Type B pancreatic cell (in vitro differentiated cells): ENCODE measurements around the gene TMEM132D. TPM values are rescaled to one million over a fixed set of nuclear protein-coding genes. Genes with fewer than 3 reads are reported as not detected.

Experiments used
- DNase-seq: peaks from one replicate; pipeline ENCODE4 v3.0.0; 2021; ENCODE audit warnings: mixed read lengths; ENCODE audit not compliant: unreplicated experiment; ENCODE audit errors: extremely low spot score
- H3K27ac Mint-ChIP-seq: 2 replicates; pipeline ENCODE4 v1.8.0; 2021; ENCODE audit warnings: mild to moderate bottlenecking, mixed read lengths
- H3K27me3 Mint-ChIP-seq: 2 replicates; pipeline ENCODE4 v1.8.0; 2021; ENCODE audit warnings: mixed read lengths
- H3K36me3 Mint-ChIP-seq: 2 replicates; pipeline ENCODE4 v1.8.0; 2021; ENCODE audit warnings: mixed read lengths
- H3K4me1 Mint-ChIP-seq: one replicate; pipeline ENCODE4 v1.8.0; 2021; ENCODE audit warnings: mixed read lengths; ENCODE audit not compliant: unreplicated experiment
- H3K4me3 Mint-ChIP-seq: 2 replicates; pipeline ENCODE4 v1.8.0; 2021; ENCODE audit warnings: mild to moderate bottlenecking, mixed read lengths
- H3K9me3 Mint-ChIP-seq: 2 replicates; pipeline ENCODE4 v1.8.0; 2021; ENCODE audit warnings: mixed read lengths
- CTCF ChIP-seq: fragments of 200-600 bp; sonication (generic); conservative IDR thresholded peaks from 2 replicates; pipeline ENCODE4 v1.5.0; 2021; ENCODE audit warnings: antibody characterized with exemption, mild to moderate bottlenecking
- total RNA-seq: library from RNA; stranded (reverse); gene quantifications from 2 replicates; pipeline ENCODE4 v1.2.1, GENCODE V29; 2021; ENCODE audit warnings: low replicate concordance

TMEM132D gene
- total RNA-seq, 1 donor from 2014 or later = 1.8 TPM

GRCh38 chr12:129378496-129378895 lies 525.3 kb downstream of the TMEM132D start:
- no peaks in the 10 kb centered on the region for H3K4me1 Mint-ChIP-seq
- peaks cover 48% of the 10 kb centered on the region for H3K27me3 Mint-ChIP-seq
- no peaks in the 10 kb centered on the region for H3K36me3 Mint-ChIP-seq
- no peak for TF ChIP-seq CTCF
- H3K4me3 Mint-ChIP-seq = no peak overlapping the region
- no peaks in the 10 kb centered on the region for H3K9me3 Mint-ChIP-seq
- DNase-seq = no peak
- no peak overlapping the region for H3K27ac Mint-ChIP-seq

GRCh38 chr12:129373746-129374145 lies 530.1 kb downstream of the TMEM132D start:
- no peaks in the 10 kb centered on the region for H3K9me3 Mint-ChIP-seq
- H3K27ac Mint-ChIP-seq = no peak overlapping the region
- H3K27me3 Mint-ChIP-seq = peaks cover 22% of the 10 kb centered on the region
- TF ChIP-seq CTCF = no peak
- no peaks in the 10 kb centered on the region for H3K4me1 Mint-ChIP-seq
- no peaks in the 10 kb centered on the region for H3K36me3 Mint-ChIP-seq
- no peak for DNase-seq
- no peak overlapping the region for H3K4me3 Mint-ChIP-seq

GRCh38 chr12:129372876-129373275 lies 530.9 kb downstream of the TMEM132D start:
- Mint-ChIP-seq H3K36me3 (no peaks in the 10 kb centered on the region), H3K27me3 (peaks cover 22% of the 10 kb centered on the region), H3K4me3 (no peak overlapping the region), H3K9me3 (no peaks in the 10 kb centered on the region), H3K4me1 (no peaks in the 10 kb centered on the region), H3K27ac (no peak overlapping the region)
- no peak for TF ChIP-seq CTCF
- no peak for DNase-seq

- Mint-ChIP-seq H3K36me3 (no peaks in the 10 kb centered on the region), H3K4me1 (no peaks in the 10 kb centered on the region), H3K27me3 (peaks cover 22% of the 10 kb centered on the region), H3K4me3 (no peak overlapping the region), H3K9me3 (no peaks in the 10 kb centered on the region), H3K27ac (no peak overlapping the region)
- no peak for DNase-seq
- TF ChIP-seq CTCF = no peak
Observed at GRCh38 chr12:129372348-129372747, 531.5 kb downstream of the TMEM132D start.

- no peaks in the 10 kb centered on the region for H3K9me3 Mint-ChIP-seq
- H3K27me3 Mint-ChIP-seq = peaks cover 22% of the 10 kb centered on the region
- DNase-seq = no peak
- H3K27ac Mint-ChIP-seq = no peak overlapping the region
- H3K36me3 Mint-ChIP-seq = no peaks in the 10 kb centered on the region
- TF ChIP-seq CTCF = no peak
- no peak overlapping the region for H3K4me3 Mint-ChIP-seq
- no peaks in the 10 kb centered on the region for H3K4me1 Mint-ChIP-seq
Observed at GRCh38 chr12:129371268-129371667, 532.6 kb downstream of the TMEM132D start.

- Mint-ChIP-seq H3K4me3 (no peak overlapping the region), H3K27ac (no peak overlapping the region), H3K27me3 (peaks cover 45% of the 10 kb centered on the region), H3K9me3 (no peaks in the 10 kb centered on the region), H3K4me1 (no peaks in the 10 kb centered on the region), H3K36me3 (no peaks in the 10 kb centered on the region)
- TF ChIP-seq CTCF = no peak
- DNase-seq = no peak
Observed at GRCh38 chr12:129366656-129367055, 537.2 kb downstream of the TMEM132D start.
